CD14-positive monocyte (primary cell): ENCODE data around the gene SLC43A3. TPM values are rescaled to one million over a fixed set of nuclear protein-coding genes. Genes with fewer than 3 reads are reported as not detected.
A peak's percentile ranks its signal among the peaks of the same experiment; 100 is the strongest.

Experiments
- DNase-seq, 3 donors: peaks; one replicate each; pipeline ENCODE4 v3.0.0-alpha.2; 2011 to 2022
- H2AFZ ChIP-seq: 2 replicates; pipeline ENCODE4 v1.6.0; 2012; ENCODE audit warnings: mild to moderate bottlenecking, low read depth, low read length, inconsistent platforms; ENCODE audit not compliant: insufficient read depth, poor library complexity, severe bottlenecking
- H3K27ac ChIP-seq, 2 donors: 1 replicate in 1 of 2; 2 replicates in 1 of 2; pipeline ENCODE4 v1.5.1; 2012 to 2013; ENCODE audit warnings: low read length in 2 of 2, control low read depth in 1 of 2, inconsistent platforms in 1 of 2, low read depth in 1 of 2, mild to moderate bottlenecking in 1 of 2
- H3K27me3 ChIP-seq, 2 donors: one replicate each; pipeline versions ENCODE4 v1.6.0 to v1.6.1; 2011 to 2013; ENCODE audit warnings: low read length in 2 of 2; ENCODE audit not compliant: control insufficient read depth in 2 of 2, insufficient read depth in 2 of 2
- H3K36me3 ChIP-seq, 2 donors: replicated peaks in 1 of 2; 1 replicate in 1 of 2; 2 replicates in 1 of 2; pipeline versions ENCODE4 v1.5.1 to v1.6.1; 2012 to 2013; ENCODE audit warnings: low read length in 2 of 2, control low read depth in 1 of 2, inconsistent platforms in 1 of 2, mild to moderate bottlenecking in 1 of 2; ENCODE audit not compliant: insufficient read depth in 2 of 2, control insufficient read depth in 1 of 2
- H3K4me1 ChIP-seq, 2 donors: 1 replicate in 1 of 2; 2 replicates in 1 of 2; pipeline versions ENCODE4 v1.5.1 to v1.6.1; 2012 to 2013; ENCODE audit warnings: low read length in 2 of 2, control low read depth in 1 of 2, inconsistent platforms in 1 of 2, mild to moderate bottlenecking in 1 of 2, moderate library complexity in 1 of 2; ENCODE audit not compliant: insufficient read depth in 2 of 2, control insufficient read depth in 1 of 2
- H3K4me2 ChIP-seq: replicated peaks from 2 replicates; pipeline ENCODE3; 2012; ENCODE audit warnings: low read length, moderate library complexity, mild to moderate bottlenecking; ENCODE audit not compliant: poor library complexity, severe bottlenecking; ENCODE audit errors: extremely low read depth
- H3K4me3 ChIP-seq, 3 experiments: fragments of 200-600 bp in 1 of 3; sonication (generic) in 1 of 3; replicated peaks in 1 of 3; 1 replicate in 2 of 3; 2 replicates in 1 of 3; pipeline ENCODE4 v1.5.1; 2011 to 2013; ENCODE audit warnings: low read length in 3 of 3, mild to moderate bottlenecking in 3 of 3, control low read depth in 2 of 3, low read depth in 2 of 3, inconsistent platforms in 1 of 3, moderate library complexity in 1 of 3
- H3K79me2 ChIP-seq: 2 replicates; pipeline ENCODE4 v1.6.0; 2012; ENCODE audit warnings: mild to moderate bottlenecking, control low read depth, inconsistent platforms, low read length, moderate library complexity; ENCODE audit not compliant: insufficient read depth
- H3K9ac ChIP-seq: 2 replicates; pipeline ENCODE4 v1.6.0; 2017; ENCODE audit warnings: low read length, mild to moderate bottlenecking; ENCODE audit not compliant: insufficient read depth, poor library complexity, severe bottlenecking
- H3K9me3 ChIP-seq, 2 donors: replicated peaks in 1 of 2; 1 replicate in 1 of 2; 2 replicates in 1 of 2; pipeline versions ENCODE4 v1.5.1 to v1.6.1; 2012 to 2013; ENCODE audit warnings: low read length in 2 of 2, control low read depth in 1 of 2; ENCODE audit not compliant: control insufficient read depth in 1 of 2, insufficient read depth in 1 of 2
- H4K20me1 ChIP-seq: 2 replicates; pipeline ENCODE4 v1.6.0; 2012; ENCODE audit warnings: mild to moderate bottlenecking, low read length, control low read depth, moderate library complexity; ENCODE audit not compliant: insufficient read depth
- H3K27ac Mint-ChIP-seq, 7 donors: one replicate each; pipeline ENCODE4 v1.8.0; 2020; ENCODE audit warnings: mild to moderate bottlenecking in 7 of 7, mixed read lengths in 7 of 7, moderate library complexity in 6 of 7, inconsistent platforms in 2 of 7
- H3K27me3 Mint-ChIP-seq, 3 donors: one replicate each; pipeline ENCODE4 v1.8.0; 2021 to 2022; ENCODE audit warnings: low read depth in 3 of 3, mild to moderate bottlenecking in 3 of 3, mixed read lengths in 3 of 3, moderate library complexity in 3 of 3, inconsistent platforms in 1 of 3
- H3K36me3 Mint-ChIP-seq, 2 donors: one replicate each; pipeline ENCODE4 v1.8.0; 2020; ENCODE audit warnings: mixed read lengths in 2 of 2, inconsistent platforms in 1 of 2, mild to moderate bottlenecking in 1 of 2
- H3K4me1 Mint-ChIP-seq: one replicate; pipeline ENCODE4 v1.8.0; 2020; ENCODE audit warnings: mild to moderate bottlenecking, mixed read lengths
- H3K4me3 Mint-ChIP-seq, 2 donors: one replicate each; pipeline ENCODE4 v1.8.0; 2020; ENCODE audit warnings: mild to moderate bottlenecking in 2 of 2, mixed read lengths in 2 of 2, moderate library complexity in 1 of 2
- H3K9me3 Mint-ChIP-seq, 7 donors: one replicate each; pipeline ENCODE4 v1.8.0; 2020 to 2022; ENCODE audit warnings: mixed read lengths in 7 of 7, mild to moderate bottlenecking in 6 of 7, moderate library complexity in 6 of 7, inconsistent platforms in 2 of 7
- WGBS: methylation state at CpG from one replicate; pipeline ENCODE4 v1.1.5; 2013; ENCODE audit warnings: missing lambda C conversion rate; ENCODE audit not compliant: insufficient coverage; 5-methylcytosine and 5-hydroxymethylcytosine counted together
- intact Hi-C, 2 donors: fragments of 100-400 bp; cut with micrococcal nuclease; formaldehyde crosslinking; loops; one replicate each; pipeline versions ENCODE4 v1.15.0 to v1.15.1; 2023
- polyA plus RNA-seq, 3 donors: library from polyadenylated mRNA; depleted of rRNA in 1 of 3; unstranded in 2 of 3; stranded (reverse) in 1 of 3; fragments of 300-500 nt in 2 of 3; fragments of >200 nt in 1 of 3; fragmentation: Illumina TruSeq in 2 of 3; gene quantifications; 1 replicate in 2 of 3; 2 replicates in 1 of 3; pipeline ENCODE4 v1.2.3, GENCODE V29; 2012 to 2021
- TF ChIP-seq, protein P1 (sequence below): fragments of 200-600 bp; IDR thresholded peaks from one replicate; pipeline ENCODE4 v1.8.0; 2022; ENCODE audit warnings: antibody characterized with exemption, mild to moderate bottlenecking

Gene SLC43A3
- polyA plus RNA-seq, 3 donors: 82.4 to 116 (median 109) TPM

DNA sequence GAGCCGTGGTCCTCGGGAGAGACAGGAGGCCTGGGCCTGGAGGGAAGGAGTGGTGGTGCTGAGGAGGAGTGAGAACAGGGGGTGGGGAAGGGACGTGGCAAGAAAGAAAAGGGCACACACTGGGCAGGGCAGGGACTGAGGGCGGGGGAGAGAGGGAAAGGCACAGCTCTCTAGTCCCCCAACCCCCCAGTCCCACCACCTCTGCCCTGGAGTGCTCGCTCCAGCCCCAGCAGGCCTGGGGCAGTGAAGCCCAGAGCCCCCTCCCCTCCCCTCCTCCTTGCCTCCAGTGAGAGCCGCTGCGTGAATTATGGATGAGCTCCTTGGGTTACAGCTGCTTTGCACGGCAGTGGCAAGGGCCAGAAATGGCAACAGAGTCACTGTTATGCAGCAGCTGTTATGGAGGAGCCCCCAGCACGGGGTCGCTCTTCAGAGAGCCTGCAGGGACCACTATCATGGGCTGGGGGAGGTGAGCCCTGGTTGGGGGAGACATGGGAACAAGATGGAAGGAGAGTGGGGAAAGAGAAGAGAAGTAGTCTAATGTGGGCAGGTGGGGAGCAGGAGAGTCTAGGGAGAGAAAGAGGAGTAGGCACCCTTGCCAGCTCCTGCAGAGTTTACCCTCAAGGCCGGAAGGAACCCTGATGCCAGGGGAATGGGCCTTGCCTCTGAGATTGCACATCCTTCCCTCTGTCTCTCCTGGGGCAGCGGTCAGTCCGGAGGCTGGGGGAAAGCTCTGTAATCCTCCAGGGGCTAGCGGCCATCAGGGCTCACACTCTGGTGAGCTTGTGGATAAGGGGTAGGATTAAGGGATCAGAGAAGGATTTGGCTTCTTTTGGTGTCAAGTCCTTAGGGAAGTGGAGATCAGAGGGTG, 37.0 kb upstream of the SLC43A3 start:
- Histone ChIP-seq H2AFZ (no peak overlapping the region), H3K4me1 (peaks cover 27% of the 10 kb centered on the region in 2 donors), H3K27me3 (peaks cover 14 to 33% of the 10 kb centered on the region in 2 donors), H3K36me3 (no peaks in the 10 kb centered on the region), H4K20me1 (no peaks in the 10 kb centered on the region), H3K79me2 (no peaks in the 10 kb centered on the region), H3K4me2 (no peak overlapping the region), H3K27ac (no peak overlapping the region), H3K9me3 (no peaks in the 10 kb centered on the region), H3K9ac (no peak overlapping the region), H3K4me3 (no peak overlapping the region)
- TF ChIP-seq, protein P1, sequence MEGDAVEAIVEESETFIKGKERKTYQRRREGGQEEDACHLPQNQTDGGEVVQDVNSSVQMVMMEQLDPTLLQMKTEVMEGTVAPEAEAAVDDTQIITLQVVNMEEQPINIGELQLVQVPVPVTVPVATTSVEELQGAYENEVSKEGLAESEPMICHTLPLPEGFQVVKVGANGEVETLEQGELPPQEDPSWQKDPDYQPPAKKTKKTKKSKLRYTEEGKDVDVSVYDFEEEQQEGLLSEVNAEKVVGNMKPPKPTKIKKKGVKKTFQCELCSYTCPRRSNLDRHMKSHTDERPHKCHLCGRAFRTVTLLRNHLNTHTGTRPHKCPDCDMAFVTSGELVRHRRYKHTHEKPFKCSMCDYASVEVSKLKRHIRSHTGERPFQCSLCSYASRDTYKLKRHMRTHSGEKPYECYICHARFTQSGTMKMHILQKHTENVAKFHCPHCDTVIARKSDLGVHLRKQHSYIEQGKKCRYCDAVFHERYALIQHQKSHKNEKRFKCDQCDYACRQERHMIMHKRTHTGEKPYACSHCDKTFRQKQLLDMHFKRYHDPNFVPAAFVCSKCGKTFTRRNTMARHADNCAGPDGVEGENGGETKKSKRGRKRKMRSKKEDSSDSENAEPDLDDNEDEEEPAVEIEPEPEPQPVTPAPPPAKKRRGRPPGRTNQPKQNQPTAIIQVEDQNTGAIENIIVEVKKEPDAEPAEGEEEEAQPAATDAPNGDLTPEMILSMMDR: no peak
- intact Hi-C loops: no loop called here
- Mint-ChIP-seq H3K36me3 (peaks cover 10 to 17% of the 10 kb centered on the region in 2 donors), H3K27me3 (peaks cover 24 to 40% (median 40%) of the 10 kb centered on the region in 3 donors), H3K27ac (no peak overlapping the region), H3K4me1 (peaks cover 29% of the 10 kb centered on the region), H3K9me3 (peaks cover 0 to 18% (median 4%) of the 10 kb centered on the region in 7 donors), H3K4me3 (no peak overlapping the region)
- WGBS: 82% methylated on average over 8 of the region's 14 CpGs
- DNase-seq: no peak

DNA sequence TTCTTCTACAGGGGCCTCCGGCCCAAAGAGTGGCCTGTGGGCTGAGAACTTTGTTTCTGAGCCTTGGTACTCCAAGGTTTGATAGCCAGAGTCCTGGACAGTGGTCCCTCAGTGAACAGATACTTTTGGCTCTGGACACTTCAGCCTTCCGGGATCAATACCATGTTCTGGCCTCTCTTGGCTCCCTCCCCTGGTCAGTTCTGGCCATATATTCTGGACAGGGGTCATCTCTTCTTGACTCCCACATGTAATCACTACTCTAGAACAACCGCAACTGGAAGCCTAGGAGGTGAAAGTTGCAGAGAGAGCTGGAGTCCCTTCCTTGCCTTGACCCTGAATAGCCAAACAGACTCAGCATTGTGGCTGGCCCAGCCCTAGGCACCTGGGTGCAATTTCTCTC, 35.7 kb upstream of the SLC43A3 start:
- 88% methylated on average over 2 of the region's 3 CpGs for WGBS

More for the DNA sequence above, 35.7 kb upstream of the SLC43A3 start:
- intact Hi-C loops: no loop called here
- H3K36me3 Mint-ChIP-seq: peaks cover 4 to 20% of the 10 kb centered on the region in 2 donors
- Histone ChIP-seq H3K36me3 (no peaks in the 10 kb centered on the region), H3K4me1 (peaks cover 38 to 40% of the 10 kb centered on the region in 2 donors), H3K4me2 (no peak overlapping the region), H3K4me3 (no peak overlapping the region), H3K27me3 (peaks cover 24 to 46% of the 10 kb centered on the region in 2 donors), H2AFZ (no peak overlapping the region), H3K79me2 (no peaks in the 10 kb centered on the region), H3K9me3 (peaks cover 0 to 4% of the 10 kb centered on the region in 2 donors), H4K20me1 (no peaks in the 10 kb centered on the region), H3K27ac (no peak overlapping the region), H3K9ac (no peak overlapping the region)
- TF ChIP-seq, protein P1: no peak
- DNase-seq: no peak
- no peak overlapping the region for H3K27ac Mint-ChIP-seq
- peaks cover 34 to 53% (median 52%) of the 10 kb centered on the region in 3 donors for H3K27me3 Mint-ChIP-seq
- H3K4me1 Mint-ChIP-seq: peaks cover 38% of the 10 kb centered on the region
- H3K4me3 Mint-ChIP-seq: peak overlapping the region in 1 of 2 donors; percentile 55
- H3K9me3 Mint-ChIP-seq: peaks cover 0 to 28% (median 7%) of the 10 kb centered on the region in 7 donors
